IMR-90 (cell line): Measurements from ENCODE around the gene ALPP. TPM values are rescaled to one million over a fixed set of nuclear protein-coding genes. Genes with fewer than 3 reads are reported as not detected.

Source experiments
- ATAC-seq: fragments of 200-7000 bp; cut with Tn5 transposase; 2 replicates; pipeline ENCODE4 v1.9.1; 2020; ENCODE audit warnings: low read depth, mild to moderate bottlenecking, moderate library complexity
- BruUV-seq: library from RNA; stranded (reverse); fragments of 400-500 nt; replicated peaks from 2 replicates; lab custom pipeline; 2021; lab: Mats Ljungman, UMichigan
- CTCF ChIA-PET: fragments of 300-600 bp; formaldehyde crosslinking; extraction: SDS; loops from one replicate; lab custom pipeline; 2021; ENCODE audit warnings: antibody characterized with exemption; lab: Yijun Ruan, JAX
- POLR2A ChIA-PET: fragments of 300-600 bp; sonication (Branson Sonifier 250); formaldehyde crosslinking; loops from one replicate; lab custom pipeline; 2022; ENCODE audit warnings: antibody characterized with exemption; ENCODE audit not compliant: unreplicated experiment; lab: Charles Lee
- DNase-seq: peaks from one replicate; pipeline ENCODE4 v3.0.0; 2013
- H2AFZ ChIP-seq: replicated peaks from 2 replicates; pipeline ENCODE3; 2013; ENCODE audit warnings: low read length, mild to moderate bottlenecking; ENCODE audit not compliant: poor library complexity
- H2AK5ac ChIP-seq: 2 replicates; pipeline ENCODE4 v1.6.1; 2013; ENCODE audit warnings: low read depth, low read length, inconsistent platforms
- H2AK9ac ChIP-seq: replicated peaks from 2 replicates; pipeline ENCODE3; 2013; ENCODE audit warnings: mild to moderate bottlenecking, low read depth, low read length, moderate library complexity; ENCODE audit not compliant: poor library complexity
- H2BK120ac ChIP-seq: 2 replicates; pipeline ENCODE4 v1.6.1; 2013; ENCODE audit warnings: low read depth, low read length, inconsistent platforms
- H2BK15ac ChIP-seq: 3 replicates; pipeline ENCODE4 v1.6.1; 2013; ENCODE audit warnings: low read depth, low read length, inconsistent platforms
- H2BK20ac ChIP-seq: 2 replicates; pipeline ENCODE4 v1.6.1; 2013; ENCODE audit warnings: low read depth, mild to moderate bottlenecking, inconsistent platforms, low read length, moderate library complexity
- H2BK5ac ChIP-seq: 2 replicates; pipeline ENCODE4 v1.6.1; 2013; ENCODE audit warnings: mild to moderate bottlenecking, low read depth, low read length, inconsistent platforms; ENCODE audit not compliant: poor library complexity, severe bottlenecking
- H3K14ac ChIP-seq: replicated peaks from 2 replicates; pipeline ENCODE4 v1.6.1; 2013; ENCODE audit warnings: low read depth, low read length, inconsistent platforms
- H3K18ac ChIP-seq: 2 replicates; pipeline ENCODE4 v1.6.1; 2013; ENCODE audit warnings: low read depth, low read length, control low read depth
- H3K23ac ChIP-seq: 2 replicates; pipeline ENCODE4 v1.6.1; 2013; ENCODE audit warnings: low read depth, low read length, inconsistent platforms
- H3K27ac ChIP-seq: 2 replicates; pipeline ENCODE4 v1.5.1; 2013; ENCODE audit warnings: mild to moderate bottlenecking, control low read depth, low read length; ENCODE audit not compliant: insufficient read depth
- H3K27me3 ChIP-seq: 2 replicates; pipeline ENCODE4 v1.6.1; 2013; ENCODE audit warnings: low read length; ENCODE audit not compliant: control insufficient read depth, insufficient read depth
- H3K36me3 ChIP-seq: 2 replicates; pipeline ENCODE4 v1.6.1; 2013; ENCODE audit warnings: low read length, mixed read lengths; ENCODE audit not compliant: control insufficient read depth, insufficient read depth
- H3K4ac ChIP-seq: 2 replicates; pipeline ENCODE4 v1.6.1; 2013; ENCODE audit warnings: low read depth, low read length, inconsistent platforms
- H3K4me1 ChIP-seq: 2 replicates; pipeline ENCODE4 v1.6.1; 2013; ENCODE audit warnings: low read length, mixed read lengths; ENCODE audit not compliant: control insufficient read depth, insufficient read depth
- H3K4me2 ChIP-seq: 2 replicates; pipeline ENCODE4 v1.6.1; 2013; ENCODE audit warnings: low read depth, mild to moderate bottlenecking, control low read depth, low read length, moderate library complexity
- H3K4me3 ChIP-seq: 2 replicates; pipeline ENCODE4 v1.5.1; 2013; ENCODE audit warnings: low read depth, mild to moderate bottlenecking, control low read depth, low read length, moderate library complexity; ENCODE audit not compliant: insufficient read depth
- H3K56ac ChIP-seq: 2 replicates; pipeline ENCODE4 v1.6.1; 2013; ENCODE audit warnings: low read length, inconsistent platforms; ENCODE audit not compliant: insufficient read depth; ENCODE audit errors: extremely low read depth
- H3K79me1 ChIP-seq, 2 experiments: 2 replicates each; pipeline ENCODE4 v1.6.1; 2013; ENCODE audit warnings: low read length in 2 of 2, inconsistent platforms in 1 of 2, low read depth in 1 of 2
- H3K9ac ChIP-seq: 2 replicates; pipeline ENCODE4 v1.6.1; 2013; ENCODE audit warnings: low read depth, low read length, control low read depth
- H3K9me1 ChIP-seq: 2 replicates; pipeline ENCODE4 v1.6.1; 2013; ENCODE audit warnings: low read length, inconsistent platforms; ENCODE audit not compliant: insufficient read depth
- H3K9me3 ChIP-seq: 2 replicates; pipeline ENCODE4 v1.6.1; 2013; ENCODE audit warnings: low read length; ENCODE audit not compliant: control insufficient read depth, insufficient read depth
- H4K20me1 ChIP-seq: 2 replicates; pipeline ENCODE4 v1.6.1; 2013; ENCODE audit warnings: low read length, inconsistent platforms; ENCODE audit not compliant: insufficient read depth
- H4K5ac ChIP-seq: 2 replicates; pipeline ENCODE4 v1.6.1; 2013; ENCODE audit warnings: mild to moderate bottlenecking, low read depth, low read length, control low read depth
- H4K8ac ChIP-seq, 2 experiments: 2 replicates each; pipeline ENCODE4 v1.6.1; 2013; ENCODE audit warnings: low read depth in 2 of 2, low read length in 2 of 2, control low read depth in 1 of 2, inconsistent platforms in 1 of 2
- H4K91ac ChIP-seq: 2 replicates; pipeline ENCODE4 v1.6.1; 2013; ENCODE audit warnings: low read depth, low read length, inconsistent platforms; ENCODE audit not compliant: insufficient read depth
- BHLHE40 ChIP-seq: fragments of 150-350 bp; IDR thresholded peaks from 2 replicates; pipeline ENCODE4 v1.6.1; 2016; ENCODE audit warnings: mild to moderate bottlenecking, low read depth, low read length
- CEBPB ChIP-seq: IDR thresholded peaks from 2 replicates; pipeline ENCODE4 v1.6.1; 2012; ENCODE audit warnings: low read depth, low read length, improper control_type of control experiment
- CHD1 ChIP-seq: IDR thresholded peaks from 2 replicates; pipeline ENCODE4 v1.6.1; 2012; ENCODE audit warnings: low read depth, low read length, improper control_type of control experiment
- CTCF ChIP-seq: conservative IDR thresholded peaks from 2 replicates; pipeline ENCODE4 v1.5.1; 2012; ENCODE audit warnings: mild to moderate bottlenecking, low read depth, low read length, improper control_type of control experiment
- ELK1 ChIP-seq: fragments of 150-350 bp; IDR thresholded peaks from 2 replicates; pipeline ENCODE4 v1.6.1; 2016; ENCODE audit warnings: low read depth, mild to moderate bottlenecking, low read length, moderate library complexity, borderline replicate concordance
- FOS ChIP-seq: fragments of 150-350 bp; IDR thresholded peaks from 2 replicates; pipeline ENCODE4 v1.6.1; 2016; ENCODE audit warnings: low read depth, low read length
- MAFK ChIP-seq: IDR thresholded peaks from 2 replicates; pipeline ENCODE4 v1.6.1; 2012; ENCODE audit warnings: low read depth, low read length, improper control_type of control experiment
- MAZ ChIP-seq: IDR thresholded peaks from 2 replicates; pipeline ENCODE4 v1.6.1; 2012; ENCODE audit warnings: low read depth, mild to moderate bottlenecking, low read length, improper control_type of control experiment, moderate library complexity, borderline replicate concordance
- MXI1 ChIP-seq: IDR thresholded peaks from 2 replicates; pipeline ENCODE4 v1.6.1; 2012; ENCODE audit warnings: low read depth, mild to moderate bottlenecking, low read length, moderate library complexity, borderline replicate concordance
- NFE2L2 ChIP-seq: fragments of 150-350 bp; IDR thresholded peaks from 2 replicates; pipeline ENCODE4 v1.6.1; 2016; ENCODE audit warnings: low read depth, mild to moderate bottlenecking, low read length
- POLR2A ChIP-seq: IDR thresholded peaks from 2 replicates; pipeline ENCODE4 v1.6.1; 2012; ENCODE audit warnings: mild to moderate bottlenecking, low read depth, low read length
- RAD21 ChIP-seq: IDR thresholded peaks from 2 replicates; pipeline ENCODE4 v1.6.1; 2012; ENCODE audit warnings: low read length, improper control_type of control experiment
- RCOR1 ChIP-seq: IDR thresholded peaks from 2 replicates; pipeline ENCODE4 v1.6.1; 2012; ENCODE audit warnings: mild to moderate bottlenecking, low read length, improper control_type of control experiment; ENCODE audit not compliant: insufficient replicate concordance
- RFX5 ChIP-seq: IDR thresholded peaks from 2 replicates; pipeline ENCODE4 v1.8.0; 2012; ENCODE audit warnings: low read depth, mild to moderate bottlenecking, low read length, moderate library complexity
- SMC3 ChIP-seq: fragments of 150-350 bp; IDR thresholded peaks from 2 replicates; pipeline ENCODE4 v1.6.1; 2016; ENCODE audit warnings: low read depth, mild to moderate bottlenecking, antibody characterized with exemption, low read length, moderate library complexity
- USF2 ChIP-seq: fragments of 150-350 bp; IDR thresholded peaks from 2 replicates; pipeline ENCODE4 v1.6.1; 2017; ENCODE audit warnings: mild to moderate bottlenecking, antibody characterized with exemption, low read length, low read depth
- WGBS, 2 experiments: methylation state at CpG; one replicate each; pipeline versions ENCODE4 v1.1.5 to v1.1.7; 2013; ENCODE audit warnings: missing lambda C conversion rate in 2 of 2; ENCODE audit not compliant: insufficient read length in 1 of 2; ENCODE audit errors: extremely low coverage in 2 of 2; 5-methylcytosine and 5-hydroxymethylcytosine counted together
- dilution Hi-C: fragments of 300-500 bp; cut with HindIII; formaldehyde crosslinking; loops from one replicate; pipeline ENCODE4 v1.14.3; 2018; ENCODE audit warnings: low sequenced_read_pairs; ENCODE audit not compliant: unreplicated experiment
- in situ Hi-C: fragments of 300-500 bp; cut with MboI; formaldehyde crosslinking; loops from 3 replicates; pipeline ENCODE4 v1.14.3; 2019; ENCODE audit warnings: low sequenced_read_pairs, inconsistent platforms, mixed read lengths
- intact Hi-C: fragments of 100-400 bp; cut with micrococcal nuclease; formaldehyde crosslinking; loops from 2 replicates; pipeline ENCODE4 v1.10.0; 2022
- polyA plus RNA-seq, 3 experiments: library from polyadenylated mRNA; depleted of rRNA; stranded (reverse); fragments of >200 nt; gene quantifications; 2 replicates each; pipeline ENCODE4 v1.2.3, GENCODE V29; 2012; ENCODE audit warnings: low replicate concordance in 1 of 3
- total RNA-seq: library from RNA; depleted of rRNA; stranded (reverse); fragments of >200 nt; gene quantifications from 2 replicates; pipeline ENCODE4 v1.2.3, GENCODE V29; 2012

Gene ALPP
- total and polyA plus RNA-seq, 2 of the 4 experiments (the other 2 are of a cell fraction), result not detected

DNA sequence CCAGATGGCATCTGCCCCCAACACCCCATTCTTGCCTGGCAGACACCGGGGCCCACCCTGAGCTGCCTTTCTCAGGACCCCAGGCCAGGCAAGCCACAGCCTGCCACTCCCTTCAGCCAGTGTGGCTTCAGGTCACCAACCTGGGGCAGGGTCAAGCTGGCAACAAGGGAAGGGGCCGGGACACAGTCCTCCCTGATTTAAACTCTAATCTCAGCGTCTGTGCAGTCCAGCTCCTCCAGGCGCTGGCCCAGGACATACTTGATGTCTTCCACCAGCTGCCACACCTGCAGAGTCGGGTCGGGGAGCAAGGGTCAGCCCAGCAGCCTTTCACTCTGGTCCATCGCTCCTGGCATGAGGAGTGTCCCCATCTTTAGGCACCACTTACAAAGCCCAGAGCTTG, 29.0 kb upstream of the ALPP start:
- no peak overlapping the region for H3K4me2 ChIP-seq
- H3K18ac ChIP-seq, result no peak overlapping the region
- no peak overlapping the region for H4K5ac ChIP-seq
- in situ Hi-C loops, result no loop called here
- BruUV-seq, result no TSS peak
- no peak overlapping the region for H3K14ac ChIP-seq
- no peaks in the 10 kb centered on the region for H3K9me1 ChIP-seq
- no peaks in the 10 kb centered on the region for H3K4me1 ChIP-seq
- no peak overlapping the region for H3K27ac ChIP-seq
- H2BK15ac ChIP-seq, result no peak overlapping the region
- no peak overlapping the region for H2AK5ac ChIP-seq
- H3K4me3 ChIP-seq, result no peak overlapping the region
- H3K56ac ChIP-seq, result no peak overlapping the region
- no peak for DNase-seq
- WGBS, 2 experiments, result no CpG with 5 or more reads among the region's 7 CpGs
- H3K4ac ChIP-seq, result no peak overlapping the region
- no peak overlapping the region for H3K9ac ChIP-seq
- peaks cover 48% of the 10 kb centered on the region for H3K27me3 ChIP-seq
- ATAC-seq, result no peak
- no peak overlapping the region for H2BK120ac ChIP-seq
- no peak overlapping the region for H4K91ac ChIP-seq
- no peaks in the 10 kb centered on the region for H3K36me3 ChIP-seq
- no peak overlapping the region for H2BK5ac ChIP-seq
- H4K8ac ChIP-seq, result no peak overlapping the region
- H2AFZ ChIP-seq, result no peak overlapping the region
- no peak overlapping the region for H2BK20ac ChIP-seq
- TF ChIP-seq RAD21 (no peak), USF2 (no peak), CHD1 (no peak), MAZ (no peak), FOS (no peak), RFX5 (no peak), CEBPB (no peak), RCOR1 (no peak), ELK1 (no peak), SMC3 (no peak), BHLHE40 (no peak), MAFK (no peak), NFE2L2 (no peak), MXI1 (no peak), POLR2A (no peak), CTCF (no peak)
- dilution Hi-C loops, result no loop called here
- intact Hi-C loops, result loop anchor here (5.0 kb wide), 1 partner anchor 38 kb away; no protein-coding TSS in a partner anchor
- POLR2A ChIA-PET, result no interaction called here
- H4K20me1 ChIP-seq, result no peaks in the 10 kb centered on the region
- no peaks in the 10 kb centered on the region for H3K9me3 ChIP-seq
- CTCF ChIA-PET, result no interaction called here
- no peak overlapping the region for H3K23ac ChIP-seq
- H2AK9ac ChIP-seq, result no peak overlapping the region
- no peaks in the 10 kb centered on the region for H3K79me1 ChIP-seq
